Endothelial cell of umbilical vein (primary cell): ENCODE results near the gene HLA-F. TPM values are rescaled to one million over a fixed set of nuclear protein-coding genes. Genes with fewer than 3 reads are reported as not detected.

Experiments used
- BruUV-seq: library from RNA; stranded (reverse); fragments of 400-500 nt; replicated peaks from 2 replicates; lab custom pipeline; 2021; lab: Mats Ljungman, UMichigan
- CTCF ChIA-PET: fragments of 300-600, 350-600 bp; sonication (Branson Sonifier 250); formaldehyde crosslinking; loops from one replicate; lab custom pipeline; 2021; ENCODE audit warnings: antibody characterized with exemption, inconsistent platforms; lab: Charles Lee
- POLR2A ChIA-PET: fragments of 300-600, 350-600 bp; sonication (Branson Sonifier 250); formaldehyde crosslinking; loops from one replicate; lab custom pipeline; 2021; ENCODE audit warnings: antibody characterized with exemption, inconsistent platforms; lab: Charles Lee
- DNase-seq: peaks from one replicate; pipeline ENCODE4 v3.0.0-alpha.2; 2011; ENCODE audit warnings: low read depth, low spot score
- FAIRE-seq: peaks from 2 replicates; lab custom pipeline; 2011; peaks lifted over from hg19 to GRCh38; lab: Jason Lieb, UNC
- H2AFZ ChIP-seq: 2 replicates; pipeline ENCODE4 v1.6.0; 2012; ENCODE audit warnings: low read depth, low read length, control low read depth, inconsistent platforms
- H3K27ac ChIP-seq: 2 replicates; pipeline ENCODE4 v1.5.1; 2011; ENCODE audit warnings: low read depth, mild to moderate bottlenecking, control low read depth, low read length, moderate library complexity; ENCODE audit not compliant: insufficient read depth
- H3K27me3 ChIP-seq, 2 experiments: 2 replicates each; pipeline versions ENCODE4 v1.6.0 to v1.6.1; 2011; ENCODE audit warnings: low read length in 2 of 2, mixed read lengths in 1 of 2; ENCODE audit not compliant: control insufficient read depth in 2 of 2, insufficient read depth in 2 of 2
- H3K36me3 ChIP-seq, 2 experiments: 2 replicates in 1 of 2; 3 replicates in 1 of 2; pipeline ENCODE4 v1.5.1; 2011; ENCODE audit warnings: low read length in 2 of 2, mild to moderate bottlenecking in 1 of 2, moderate library complexity in 1 of 2; ENCODE audit not compliant: control insufficient read depth in 2 of 2, insufficient read depth in 2 of 2; ENCODE audit errors: extremely low read depth in 1 of 2
- H3K4me1 ChIP-seq: 3 replicates; pipeline ENCODE4 v1.5.1; 2011; ENCODE audit warnings: mild to moderate bottlenecking, low read length; ENCODE audit not compliant: control insufficient read depth, insufficient read depth; ENCODE audit errors: extremely low read depth
- H3K4me2 ChIP-seq: 2 replicates; pipeline ENCODE4 v1.6.1; 2011; ENCODE audit warnings: low read length, control low read depth, mixed read lengths; ENCODE audit not compliant: insufficient read depth
- H3K4me3 ChIP-seq, 3 experiments: fragments of 200-600 bp in 1 of 3; sonication (generic), shearing (Covaris generic) in 1 of 3; replicated peaks in 1 of 3; 2 replicates each; pipeline ENCODE4 v1.5.1; 2011 to 2016; ENCODE audit warnings: control low read depth in 3 of 3, low read length in 3 of 3, mild to moderate bottlenecking in 2 of 3, inconsistent platforms in 1 of 3, low read depth in 1 of 3, moderate library complexity in 1 of 3; ENCODE audit not compliant: insufficient read depth in 1 of 3
- H3K79me2 ChIP-seq: 2 replicates; pipeline ENCODE4 v1.6.0; 2012; ENCODE audit warnings: low read length, inconsistent platforms; ENCODE audit not compliant: control insufficient read depth, insufficient read depth
- H3K9ac ChIP-seq: replicated peaks from 2 replicates; pipeline ENCODE3; 2011; ENCODE audit warnings: low read length, control low read depth; ENCODE audit not compliant: insufficient read depth; ENCODE audit errors: extremely low read depth
- H3K9me1 ChIP-seq: replicated peaks from 3 replicates; pipeline ENCODE4 v1.6.0; 2011; ENCODE audit warnings: mild to moderate bottlenecking, low read length; ENCODE audit not compliant: control insufficient read depth, insufficient read depth; ENCODE audit errors: extremely low read depth
- H3K9me3 ChIP-seq: replicated peaks from 2 replicates; pipeline ENCODE4 v1.5.1; 2012; ENCODE audit warnings: low read length, inconsistent platforms; ENCODE audit not compliant: control insufficient read depth, insufficient read depth
- H4K20me1 ChIP-seq: replicated peaks from 2 replicates; pipeline ENCODE3; 2011; ENCODE audit warnings: mild to moderate bottlenecking, low read length; ENCODE audit not compliant: control insufficient read depth, insufficient read depth; ENCODE audit errors: extremely low read depth
- EZH2 ChIP-seq: IDR thresholded peaks from 2 replicates; pipeline ENCODE4 v1.6.1; 2012; ENCODE audit warnings: borderline replicate concordance, low read depth, mild to moderate bottlenecking, moderate library complexity, low read length, inconsistent platforms; ENCODE audit not compliant: severe bottlenecking
- FOS ChIP-seq: IDR thresholded peaks from 2 replicates; pipeline ENCODE4 v1.6.1; 2011; ENCODE audit warnings: mild to moderate bottlenecking, low read length, moderate library complexity, borderline replicate concordance; ENCODE audit not compliant: insufficient read depth
- GATA2 ChIP-seq: IDR thresholded peaks from 2 replicates; pipeline ENCODE4 v1.7.0; 2011; ENCODE audit warnings: low read depth, mild to moderate bottlenecking, moderate library complexity, mixed read lengths, low read length; ENCODE audit not compliant: insufficient read length, insufficient read depth
- JUN ChIP-seq: IDR thresholded peaks from 2 replicates; pipeline ENCODE4 v1.6.1; 2011; ENCODE audit warnings: borderline replicate concordance, low read depth; ENCODE audit not compliant: insufficient read length, insufficient read depth
- MYC ChIP-seq: IDR thresholded peaks from one replicate; pipeline ENCODE4 v1.6.1; 2011; ENCODE audit warnings: mild to moderate bottlenecking, low read depth, low read length
- POLR2A ChIP-seq: IDR thresholded peaks from 2 replicates; pipeline ENCODE4 v1.6.1; 2012; ENCODE audit warnings: low read depth, mild to moderate bottlenecking, control low read depth, low read length
- POLR2AphosphoS5 ChIP-seq: IDR thresholded peaks from 2 replicates; pipeline ENCODE4 v1.6.1; 2012; ENCODE audit warnings: low read depth, mild to moderate bottlenecking, control low read depth, low read length, moderate library complexity; ENCODE audit not compliant: insufficient read depth
- dilution Hi-C: fragments of 300-500 bp; cut with MboI; formaldehyde crosslinking; loops from one replicate; pipeline ENCODE4 v1.15.0; 2019; ENCODE audit warnings: low sequenced_read_pairs; ENCODE audit not compliant: extremely low pct_ligation_motif_present
- intact Hi-C: fragments of 100-400 bp; cut with micrococcal nuclease; formaldehyde crosslinking; loops from one replicate; pipeline ENCODE4 v1.10.0; 2022
- polyA plus RNA-seq, 4 experiments: library from polyadenylated mRNA; depleted of rRNA in 3 of 4; stranded (reverse) in 3 of 4; unstranded in 1 of 4; fragments of >200 nt; gene quantifications; 2 replicates each; pipeline versions ENCODE4 v1.2.1 to v1.2.3, GENCODE V29; 2011 to 2012; ENCODE audit warnings: missing spikeins in 1 of 4
- total RNA-seq: library from RNA; stranded (reverse); gene quantifications from 2 replicates; pipeline ENCODE4 v1.2.3, GENCODE V29; 2021
- TF ChIP-seq, protein P1 (sequence below), 2 donors: IDR thresholded peaks; 1 replicate in 1 of 2; 2 replicates in 1 of 2; pipeline ENCODE4 v1.5.1; 2011; ENCODE audit warnings: low read length in 2 of 2, mild to moderate bottlenecking in 2 of 2, moderate library complexity in 2 of 2, control low read depth in 1 of 2, inconsistent platforms in 1 of 2, low read depth in 1 of 2; ENCODE audit not compliant: insufficient read depth in 1 of 2; ENCODE audit errors: extremely low read depth in 1 of 2
- TF ChIP-seq, protein P2 (sequence below): IDR thresholded peaks from 2 replicates; pipeline ENCODE4 v1.6.1; 2011; ENCODE audit not compliant: insufficient read depth, insufficient read length

HLA-F gene
- total and polyA plus RNA-seq, 2 donors (not counting 3 experiments of a cell fraction or from before 2014, with no cell fraction given): 1.5 to 1.6 TPM

DNA sequence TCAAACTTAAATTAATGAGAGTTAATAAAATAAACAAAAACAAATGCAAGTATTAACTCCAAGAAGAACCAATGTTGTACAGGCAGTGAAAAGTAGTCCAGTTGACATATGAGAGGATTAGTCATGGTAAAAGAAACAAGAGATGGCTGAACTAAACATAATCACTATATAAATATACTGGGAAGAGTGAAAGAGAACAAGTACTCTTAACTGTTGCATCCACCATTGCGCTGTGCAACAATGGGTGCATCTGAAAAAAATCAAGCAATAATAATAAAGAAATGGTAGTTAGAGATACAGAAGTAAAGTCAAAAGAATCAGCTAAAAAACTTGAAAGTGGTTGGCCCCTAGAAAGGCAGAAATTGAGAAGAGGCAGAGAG lies 16.6 kb downstream of the HLA-F start:
- CTCF ChIA-PET: interaction anchor here (1.1 kb wide), 1 partner anchor 95 kb away, joined by 6 read pairs; no protein-coding TSS in a partner anchor
- BruUV-seq: no TSS peak
- Histone ChIP-seq H3K27me3 (no peaks in the 10 kb centered on the region), H3K4me1 (no peaks in the 10 kb centered on the region), H3K4me2 (no peak overlapping the region), H3K36me3 (no peaks in the 10 kb centered on the region), H3K9me1 (no peaks in the 10 kb centered on the region), H3K9ac (no peak overlapping the region), H3K4me3 (no peak overlapping the region), H3K27ac (no peak overlapping the region), H2AFZ (no peak overlapping the region), H3K79me2 (no peaks in the 10 kb centered on the region), H4K20me1 (no peaks in the 10 kb centered on the region), H3K9me3 (no peaks in the 10 kb centered on the region)
- no peak for DNase-seq
- no peak for FAIRE-seq
- POLR2A ChIA-PET: no interaction called here
- TF ChIP-seq FOS: no peak
- no peak for TF ChIP-seq EZH2
- TF ChIP-seq JUN: no peak
- TF ChIP-seq MYC: no peak
- TF ChIP-seq, protein P1, sequence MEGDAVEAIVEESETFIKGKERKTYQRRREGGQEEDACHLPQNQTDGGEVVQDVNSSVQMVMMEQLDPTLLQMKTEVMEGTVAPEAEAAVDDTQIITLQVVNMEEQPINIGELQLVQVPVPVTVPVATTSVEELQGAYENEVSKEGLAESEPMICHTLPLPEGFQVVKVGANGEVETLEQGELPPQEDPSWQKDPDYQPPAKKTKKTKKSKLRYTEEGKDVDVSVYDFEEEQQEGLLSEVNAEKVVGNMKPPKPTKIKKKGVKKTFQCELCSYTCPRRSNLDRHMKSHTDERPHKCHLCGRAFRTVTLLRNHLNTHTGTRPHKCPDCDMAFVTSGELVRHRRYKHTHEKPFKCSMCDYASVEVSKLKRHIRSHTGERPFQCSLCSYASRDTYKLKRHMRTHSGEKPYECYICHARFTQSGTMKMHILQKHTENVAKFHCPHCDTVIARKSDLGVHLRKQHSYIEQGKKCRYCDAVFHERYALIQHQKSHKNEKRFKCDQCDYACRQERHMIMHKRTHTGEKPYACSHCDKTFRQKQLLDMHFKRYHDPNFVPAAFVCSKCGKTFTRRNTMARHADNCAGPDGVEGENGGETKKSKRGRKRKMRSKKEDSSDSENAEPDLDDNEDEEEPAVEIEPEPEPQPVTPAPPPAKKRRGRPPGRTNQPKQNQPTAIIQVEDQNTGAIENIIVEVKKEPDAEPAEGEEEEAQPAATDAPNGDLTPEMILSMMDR (IDR thresholded peaks at IDR 0.05; ENCODE audit: extremely low read depth in 1 of 2, insufficient read depth in 1 of 2, low read depth in 1 of 2, low read length in 2 of 2): no peak
- TF ChIP-seq POLR2AphosphoS5: no peak
- TF ChIP-seq, protein P2, sequence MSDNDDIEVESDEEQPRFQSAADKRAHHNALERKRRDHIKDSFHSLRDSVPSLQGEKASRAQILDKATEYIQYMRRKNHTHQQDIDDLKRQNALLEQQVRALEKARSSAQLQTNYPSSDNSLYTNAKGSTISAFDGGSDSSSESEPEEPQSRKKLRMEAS: no peak
- TF ChIP-seq POLR2A: no peak
- TF ChIP-seq GATA2: no peak
- intact Hi-C loops (loop anchor here (2.0 to 10.0 kb wide), 2 partner anchors 35 to 275 kb away; no protein-coding TSS in a partner anchor), dilution Hi-C loops (no loop called here)
